KMS-11 (cell line): Measurements from ENCODE around the gene NACC1.

Source experiments
- H2AFZ ChIP-seq: fragments of 200-600 bp; sonication (generic); 2 replicates; pipeline ENCODE4 v1.6.1; 2016; ENCODE audit warnings: antibody characterized with exemption, mixed run types, low read depth
- H3K27ac ChIP-seq: fragments of 200-600 bp; sonication (generic); 2 replicates; pipeline ENCODE4 v1.6.1; 2016; ENCODE audit warnings: mild to moderate bottlenecking, mixed run types
- H3K27me3 ChIP-seq: fragments of 200-600 bp; sonication (generic); 2 replicates; pipeline ENCODE4 v1.6.1; 2017; ENCODE audit warnings: mild to moderate bottlenecking, low read depth, mixed run types, moderate library complexity; ENCODE audit not compliant: insufficient read depth
- H3K36me3 ChIP-seq: fragments of 200-600 bp; sonication (generic); 2 replicates; pipeline ENCODE4 v1.6.1; 2017; ENCODE audit warnings: mild to moderate bottlenecking, mixed run types; ENCODE audit not compliant: insufficient read depth
- H3K4me1 ChIP-seq: fragments of 200-600 bp; sonication (generic); 2 replicates; pipeline ENCODE4 v1.6.1; 2016; ENCODE audit warnings: mild to moderate bottlenecking, low read depth, mixed run types; ENCODE audit not compliant: poor library complexity, severe bottlenecking
- H3K4me2 ChIP-seq: fragments of 200-600 bp; sonication (generic); 2 replicates; pipeline ENCODE4 v1.7.0; 2016; ENCODE audit warnings: mild to moderate bottlenecking, mixed run types
- H3K4me3 ChIP-seq: fragments of 200-600 bp; sonication (generic); IDR thresholded peaks from 2 replicates; pipeline ENCODE4 v1.6.1; 2017; ENCODE audit warnings: low read depth, low read length, mixed read lengths; ENCODE audit not compliant: insufficient read depth
- H3K79me2 ChIP-seq: fragments of 200-600 bp; sonication (generic); 2 replicates; pipeline ENCODE4 v1.6.1; 2016; ENCODE audit warnings: low read depth, mixed run types; ENCODE audit not compliant: insufficient read depth
- H3K9ac ChIP-seq: fragments of 200-600 bp; sonication (generic); 2 replicates; pipeline ENCODE4 v1.6.1; 2016; ENCODE audit warnings: mild to moderate bottlenecking, mixed run types
- H4K20me1 ChIP-seq: fragments of 200-600 bp; sonication (generic); 2 replicates; pipeline ENCODE4 v1.6.1; 2016; ENCODE audit warnings: mild to moderate bottlenecking, mixed run types; ENCODE audit not compliant: insufficient read depth
- CTCF ChIP-seq: fragments of 200-600 bp; sonication (generic); conservative IDR thresholded peaks from 2 replicates; pipeline ENCODE4 v1.6.1; 2017; ENCODE audit warnings: low read depth, mild to moderate bottlenecking, antibody characterized with exemption, low read length, moderate library complexity, mixed read lengths

NACC1 gene

GRCh38 chr19:13094771-13095392, 23.2 kb upstream of the NACC1 start:
- no peak overlapping the region for H3K9ac ChIP-seq
- peaks cover 49% of the 10 kb centered on the region for H3K27me3 ChIP-seq
- no peak for TF ChIP-seq CTCF
- no peaks in the 10 kb centered on the region for H4K20me1 ChIP-seq
- no peaks in the 10 kb centered on the region for H3K36me3 ChIP-seq
- H3K4me3 ChIP-seq, result no peak overlapping the region
- no peak overlapping the region for H2AFZ ChIP-seq
- no peaks in the 10 kb centered on the region for H3K79me2 ChIP-seq
- H3K27ac ChIP-seq, result no peak overlapping the region
- peaks cover 29% of the 10 kb centered on the region for H3K4me1 ChIP-seq
- H3K4me2 ChIP-seq, result peak overlapping the region; percentile 26; the same call in 1 of the 2 replicates

GRCh38 chr19:13095393-13095784, 22.7 kb upstream of the NACC1 start:
- Histone ChIP-seq H3K27ac (no peak overlapping the region), H3K4me1 (peaks cover 29% of the 10 kb centered on the region), H3K9ac (no peak overlapping the region), H3K4me3 (no peak overlapping the region), H3K36me3 (no peaks in the 10 kb centered on the region), H3K4me2 (peak overlapping the region; percentile 26), H2AFZ (peak overlapping the region; percentile 14; the same call in 1 of the 2 replicates), H3K27me3 (peaks cover 49% of the 10 kb centered on the region), H4K20me1 (no peaks in the 10 kb centered on the region), H3K79me2 (no peaks in the 10 kb centered on the region)
- no peak for TF ChIP-seq CTCF

GRCh38 chr19:13095934-13096927, 21.8 kb upstream of the NACC1 start:
- Histone ChIP-seq H3K4me3 (no peak overlapping the region), H3K9ac (no peak overlapping the region), H3K79me2 (no peaks in the 10 kb centered on the region), H3K27me3 (peaks cover 49% of the 10 kb centered on the region), H3K36me3 (no peaks in the 10 kb centered on the region), H3K27ac (no peak overlapping the region), H3K4me1 (peaks cover 29% of the 10 kb centered on the region), H2AFZ (no peak overlapping the region), H4K20me1 (no peaks in the 10 kb centered on the region), H3K4me2 (peak overlapping the region; percentile 26)
- TF ChIP-seq CTCF, result 0 out of 2 replicates have a peak, but pooled peaks have one; percentile 20

- H3K4me2 ChIP-seq, result no peak overlapping the region
- no peaks in the 10 kb centered on the region for H3K79me2 ChIP-seq
Measured at GRCh38 chr19:13097033-13097462, 21.0 kb upstream of the NACC1 start.

More at GRCh38 chr19:13097033-13097462, 21.0 kb upstream of the NACC1 start:
- H3K4me1 ChIP-seq, result peaks cover 29% of the 10 kb centered on the region
- H4K20me1 ChIP-seq, result no peaks in the 10 kb centered on the region
- no peaks in the 10 kb centered on the region for H3K36me3 ChIP-seq
- no peak overlapping the region for H3K27ac ChIP-seq
- no peak for TF ChIP-seq CTCF
- H3K9ac ChIP-seq, result no peak overlapping the region
- H3K4me3 ChIP-seq, result no peak overlapping the region
- H3K27me3 ChIP-seq, result peaks cover 49% of the 10 kb centered on the region
- H2AFZ ChIP-seq, result no peak overlapping the region
